Measurements from ENCODE around the gene LRRC32.
"Not testable (repeated sequence)": the region's sequence is repeated elsewhere in the genome, so short reads cannot be mapped to it uniquely, and the experiment has no call there.

The LRRC32 gene

GRCh38 chr11:76614471-76615179 is 55.9 kb downstream of the LRRC32 start:
- no peak for TF ChIP-seq POLR2A (IDR thresholded peaks at IDR 0.05; ENCODE audit: low read depth, low read length)
- no peak for FAIRE-seq
- DNase-seq (ENCODE audit: insufficient read length, low spot score) = no peak

DNA sequence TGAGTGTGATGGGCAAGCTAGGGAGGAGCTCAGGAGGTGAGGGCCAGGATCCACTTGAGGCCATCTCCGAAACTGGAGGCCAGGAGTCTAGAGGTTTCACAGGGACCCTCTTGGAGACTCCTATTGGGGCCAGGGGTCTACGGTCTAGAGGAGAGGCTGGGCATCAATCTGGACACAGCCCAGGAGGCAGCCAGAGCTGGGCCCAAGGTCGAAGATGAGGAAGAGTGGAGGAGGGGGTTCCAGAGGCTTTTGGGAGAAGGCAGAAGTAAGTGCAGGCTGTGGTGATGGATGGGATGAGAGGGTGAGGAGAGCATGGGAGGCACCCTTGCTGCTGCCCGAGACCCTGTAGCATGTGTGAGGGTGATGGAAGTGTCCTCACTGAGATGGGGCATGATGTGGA is 56.6 kb downstream of the LRRC32 start:
- DNase-seq (ENCODE audit: insufficient read length, low spot score) = no peak
- no peak for FAIRE-seq
- TF ChIP-seq POLR2A (IDR thresholded peaks at IDR 0.05; ENCODE audit: low read depth, low read length) = no peak

- FAIRE-seq (no peak), DNase-seq (ENCODE audit: insufficient read length, low spot score) (no peak)
- TF ChIP-seq POLR2A (IDR thresholded peaks at IDR 0.05; ENCODE audit: low read depth, low read length) = no peak
Measured at GRCh38 chr11:76612226-76612625, 58.3 kb downstream of the LRRC32 start.

DNA sequence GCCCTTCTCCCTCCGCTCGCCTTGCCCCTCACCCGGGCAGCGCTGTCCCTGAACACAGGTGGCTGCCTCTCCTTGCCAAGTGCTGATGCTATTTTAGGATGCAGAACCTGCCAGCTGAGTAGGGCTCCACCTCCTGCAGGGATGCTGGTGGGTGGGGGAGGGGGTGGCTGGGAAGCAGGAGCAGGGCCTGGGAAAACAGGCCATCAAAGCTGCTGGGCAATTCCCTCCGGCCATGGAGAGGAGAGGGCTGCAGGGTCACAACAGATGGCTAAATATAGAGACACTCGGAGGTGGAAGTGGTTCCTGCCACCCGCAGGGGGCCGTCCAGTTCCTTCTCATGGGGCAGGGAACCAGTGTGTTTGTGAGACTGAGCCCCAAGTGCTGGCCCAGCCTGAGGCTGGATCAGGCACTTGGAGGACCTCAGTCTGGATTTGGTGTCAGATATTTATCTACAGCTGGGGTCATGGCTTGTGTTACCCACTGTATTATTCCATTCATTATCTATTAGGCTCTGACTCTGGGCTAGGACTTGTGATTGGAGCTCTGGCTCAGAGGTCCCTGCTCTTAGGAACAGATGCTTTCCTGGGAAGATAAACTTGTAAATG is 59.6 kb downstream of the LRRC32 start:
- DNase-seq (ENCODE audit: insufficient read length, low spot score) (no peak), FAIRE-seq (no peak)
- TF ChIP-seq POLR2A (IDR thresholded peaks at IDR 0.05; ENCODE audit: low read depth, low read length) = no peak

DNA sequence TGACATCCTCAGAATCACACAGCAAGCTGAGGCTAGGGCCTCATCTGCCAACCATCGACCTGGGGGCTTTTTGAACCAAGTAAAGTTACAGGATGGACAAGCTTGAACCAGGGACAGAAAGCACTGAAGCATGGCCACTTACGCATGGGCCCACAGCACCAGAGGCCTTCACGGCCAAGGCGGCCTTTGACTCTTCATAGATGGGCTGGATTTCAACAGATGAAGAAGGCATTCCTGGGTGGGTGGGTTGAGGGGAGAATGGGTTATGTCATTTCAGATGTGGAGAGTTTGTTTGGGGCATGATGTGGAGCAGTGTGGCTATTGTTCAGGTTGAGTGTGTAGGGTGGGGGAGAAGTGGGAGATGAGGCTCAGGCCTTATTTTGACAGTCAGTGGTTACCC is 60.2 kb downstream of the LRRC32 start:
- DNase-seq (ENCODE audit: insufficient read length, low spot score) = no peak
- no peak for TF ChIP-seq POLR2A (IDR thresholded peaks at IDR 0.05; ENCODE audit: low read depth, low read length)
- FAIRE-seq = no peak

DNA sequence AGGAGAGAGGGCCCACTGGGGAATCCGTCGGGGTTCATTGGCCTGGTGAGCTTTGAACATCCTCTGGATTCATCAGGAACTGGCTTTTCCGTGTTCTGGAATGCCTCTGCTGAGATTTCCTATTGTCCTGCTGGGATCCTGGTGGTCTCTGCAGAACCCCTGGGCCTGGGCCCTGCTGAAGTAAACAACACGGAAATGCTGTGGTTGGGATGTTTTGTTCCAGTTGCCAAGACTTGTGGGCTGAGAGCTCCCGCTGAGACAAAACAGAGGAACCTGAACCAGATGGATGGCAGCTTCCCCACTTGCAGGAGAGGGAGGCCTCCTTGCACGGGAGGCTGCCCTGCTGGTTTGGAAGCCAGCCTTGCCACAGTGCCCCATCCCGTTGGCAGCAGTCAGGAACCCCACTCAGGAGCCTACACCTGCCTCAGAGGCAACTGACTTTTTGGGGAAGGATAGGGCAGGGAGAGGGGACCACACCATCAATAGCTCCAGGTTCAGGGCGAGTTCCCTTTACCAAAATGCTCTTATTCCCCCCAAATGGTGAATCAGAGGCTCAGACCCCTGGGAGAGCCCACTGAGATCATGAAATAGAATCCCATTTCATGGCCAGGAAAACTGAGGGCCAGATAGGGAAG is 60.7 kb downstream of the LRRC32 start:
- DNase-seq (ENCODE audit: insufficient read length, low spot score) (no peak), FAIRE-seq (no peak)
- no peak for TF ChIP-seq POLR2A (IDR thresholded peaks at IDR 0.05; ENCODE audit: low read depth, low read length)

DNA sequence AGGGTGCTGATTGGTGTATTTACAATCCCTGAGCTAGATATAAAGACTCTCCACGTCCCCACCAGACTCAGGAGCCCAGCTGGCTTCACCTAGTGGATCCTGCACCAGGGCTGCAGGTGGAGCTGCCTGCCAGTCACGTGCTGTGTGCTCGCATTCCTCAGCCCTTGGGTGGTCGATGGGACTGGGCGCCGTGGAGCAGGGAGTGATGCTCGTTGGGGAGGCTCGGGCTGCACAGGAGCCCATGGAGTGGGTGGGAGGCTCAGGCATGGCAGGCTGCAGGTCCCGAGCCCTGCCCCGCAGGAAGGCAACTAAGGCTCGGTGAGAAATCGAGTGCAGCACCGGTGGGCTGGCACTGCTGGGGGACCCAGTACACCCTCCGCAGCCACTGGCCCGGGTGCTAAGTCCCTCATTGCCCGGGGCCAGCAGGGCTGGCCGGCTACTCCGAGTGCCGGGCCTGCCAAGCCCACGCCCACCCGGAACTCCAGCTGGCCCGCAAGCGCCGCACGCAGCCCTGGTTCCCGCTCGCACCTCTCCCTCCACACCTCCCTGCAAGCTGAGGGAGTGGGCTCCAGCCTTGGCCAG is 61.6 kb downstream of the LRRC32 start:
- not testable (repeated sequence) for FAIRE-seq; DNase-seq (ENCODE audit: insufficient read length, low spot score)

- not testable (repeated sequence) for FAIRE-seq; DNase-seq (ENCODE audit: insufficient read length, low spot score)
Measured at GRCh38 chr11:76608228-76608627, 62.3 kb downstream of the LRRC32 start.

Measured in H54 (cell line).